ENCODE results near the gene PLCB1.
"Not testable (repeated sequence)": the region's sequence is repeated elsewhere in the genome, so short reads cannot be mapped to it uniquely, and the experiment has no call there.

Gene PLCB1

DNA sequence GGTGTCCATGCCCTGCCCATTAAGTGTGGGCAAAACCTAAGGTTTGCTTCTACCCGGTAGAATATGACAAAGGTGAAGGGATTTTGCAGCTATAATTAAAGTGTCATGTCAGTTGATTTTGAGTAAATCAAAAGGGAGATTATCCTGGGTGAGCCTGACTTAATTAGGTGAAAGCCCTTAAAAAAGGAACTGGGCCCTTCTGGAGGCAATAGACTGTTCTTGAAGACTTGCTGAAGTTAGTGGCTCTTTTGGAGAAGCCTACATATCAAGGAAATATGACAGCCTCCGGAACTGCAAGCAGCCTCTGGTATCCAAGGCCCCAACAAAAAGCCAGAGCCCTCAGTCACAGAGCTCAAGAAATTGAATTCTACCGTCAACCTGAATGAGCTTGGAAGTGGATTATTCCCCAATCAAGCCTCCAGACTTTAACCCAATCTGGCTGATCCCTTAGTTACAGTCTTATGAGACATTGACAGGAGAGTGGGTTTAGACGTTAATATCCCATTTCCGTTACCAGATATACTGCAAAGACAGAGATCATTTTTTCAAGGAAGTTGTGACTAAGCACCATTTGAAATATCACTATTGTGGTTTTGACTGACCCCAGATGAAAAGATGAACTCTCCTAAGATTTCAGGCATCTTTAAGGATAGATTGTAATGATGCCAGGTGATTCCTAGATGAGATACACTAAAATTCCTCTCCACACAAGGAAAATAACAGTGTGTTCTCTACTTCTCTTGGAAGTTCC lies 303.4 kb downstream of the PLCB1 start:
- DNase-seq (ENCODE audit: low spot score) = no peak

DNA sequence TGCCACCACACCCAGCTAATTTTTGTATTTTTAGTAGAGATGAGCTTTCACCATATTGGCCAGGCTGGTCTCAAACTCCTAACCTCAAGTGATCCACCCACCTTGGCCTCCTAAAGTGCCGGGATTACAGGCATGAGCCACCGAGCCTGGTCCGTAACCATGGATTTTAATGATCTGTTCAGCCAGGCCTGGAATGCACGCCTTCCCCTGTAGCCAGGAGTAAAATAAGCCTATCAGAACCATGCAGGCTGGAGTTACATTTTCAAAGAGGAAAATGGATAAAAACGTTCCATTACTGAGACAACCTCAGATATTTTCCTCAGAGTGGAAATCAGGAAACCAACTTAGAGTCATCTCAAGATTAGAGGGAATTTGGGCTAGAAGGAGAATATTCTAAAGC lies 304.9 kb downstream of the PLCB1 start:
- DNase-seq (ENCODE audit: low spot score) = not testable (repeated sequence)

DNA sequence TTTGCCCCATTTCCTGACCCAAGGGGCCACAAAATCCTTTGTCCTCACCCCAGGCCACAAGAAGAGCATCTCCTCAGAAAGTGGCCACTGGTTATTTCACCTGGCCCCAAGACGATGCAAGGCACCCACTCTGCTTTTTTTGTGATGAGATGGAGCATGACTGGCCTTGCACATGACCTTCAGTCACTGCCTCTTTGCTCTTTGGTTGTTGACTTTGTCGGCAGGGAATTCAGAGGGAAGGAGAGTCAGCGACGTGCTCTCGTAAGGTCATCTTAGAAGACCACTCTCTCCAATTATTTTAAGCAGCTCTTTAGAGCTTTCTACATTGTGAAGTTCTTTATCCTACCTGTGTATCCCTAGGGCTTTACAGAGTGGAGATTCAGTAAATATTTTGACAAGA lies 306.7 kb downstream of the PLCB1 start:
- no peak for DNase-seq (ENCODE audit: low spot score)

DNA sequence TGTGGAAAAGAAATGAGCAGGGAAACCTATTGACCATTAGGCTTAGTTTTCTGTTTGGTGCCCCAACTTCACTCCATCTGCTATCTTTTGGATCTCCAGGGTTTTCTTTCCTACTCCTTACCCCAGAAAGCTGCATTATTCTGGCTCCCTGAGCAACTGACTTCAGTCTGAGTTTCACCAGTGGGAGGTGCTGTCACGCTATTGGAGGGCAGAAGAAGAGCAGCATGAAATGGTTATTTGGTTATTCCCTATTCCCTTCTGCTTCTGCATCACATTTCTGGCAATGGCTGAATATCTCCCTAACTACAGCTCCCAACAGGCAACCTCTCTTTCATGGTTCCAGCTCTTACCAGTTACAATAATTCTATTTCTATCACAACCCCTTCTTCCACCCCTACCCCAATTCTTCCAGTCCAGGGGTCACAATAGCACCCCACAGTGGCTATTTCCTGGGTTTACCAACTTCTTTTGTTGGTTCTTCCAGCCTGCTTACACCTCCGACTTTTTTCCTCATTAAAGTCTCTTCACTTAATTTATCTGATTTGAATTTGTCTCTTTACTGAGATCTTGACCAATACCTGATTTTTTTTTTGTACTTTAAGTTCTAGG lies 311.5 kb downstream of the PLCB1 start:
- no peak for DNase-seq (ENCODE audit: low spot score)

DNA sequence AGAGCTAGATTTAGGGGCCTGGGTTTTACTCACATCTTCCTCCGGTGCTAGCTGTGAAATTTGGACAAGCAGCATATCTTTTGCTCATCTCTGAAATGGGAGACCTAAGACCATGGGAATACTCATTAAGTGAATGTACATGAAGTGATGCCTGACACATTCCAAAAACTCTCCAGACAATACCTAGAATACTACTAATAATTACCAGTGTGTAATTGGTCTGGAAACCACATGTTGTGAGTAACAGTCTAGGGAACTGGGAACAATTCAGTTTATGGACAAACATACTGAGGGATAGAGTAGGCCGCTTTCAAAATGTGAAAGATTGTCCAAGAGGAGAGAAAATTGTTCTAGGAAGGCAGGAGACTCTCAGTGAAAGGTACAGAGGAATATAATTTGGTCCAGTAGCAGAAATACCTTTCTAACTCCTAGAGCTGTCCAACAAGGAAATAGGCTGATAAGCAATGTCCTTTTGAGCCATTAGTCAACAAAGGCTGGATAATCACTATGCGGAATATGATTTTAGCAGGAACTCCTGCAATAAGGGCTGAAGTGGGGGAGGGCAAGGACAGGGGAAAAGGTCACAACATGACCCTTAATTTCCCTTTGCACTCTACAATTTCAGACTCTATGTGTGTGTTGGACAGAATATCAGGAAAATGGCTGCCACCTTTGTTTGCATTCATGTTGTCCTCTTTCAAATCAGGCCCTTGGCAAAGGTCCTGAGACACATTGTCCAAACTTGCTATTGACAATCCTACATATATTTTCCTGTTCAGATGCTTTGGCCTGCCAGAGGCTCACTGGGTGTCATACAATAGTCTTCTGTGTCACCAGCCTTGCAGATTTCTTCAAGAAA lies 315.4 kb downstream of the PLCB1 start:
- no peak for DNase-seq (ENCODE audit: low spot score)

DNA sequence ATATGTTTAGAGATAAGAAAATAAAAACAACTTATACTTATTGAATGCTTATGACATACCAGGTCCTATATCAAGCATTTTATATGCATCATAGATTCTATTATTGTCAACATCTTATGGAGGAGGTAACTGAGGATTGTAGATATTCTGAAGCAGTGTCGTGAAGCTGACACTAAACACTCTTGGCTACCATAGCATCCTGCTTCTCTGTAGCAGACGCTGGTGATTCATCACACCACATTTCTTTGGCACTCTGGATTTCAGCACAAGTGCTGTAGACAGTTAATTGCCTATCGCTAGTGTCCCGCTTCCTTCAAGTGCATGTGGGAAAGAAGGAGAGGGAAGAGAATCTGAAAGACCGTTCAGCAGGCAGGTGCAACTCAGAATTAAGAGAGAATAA lies 317.1 kb downstream of the PLCB1 start:
- no peak for DNase-seq (ENCODE audit: low spot score)

DNA sequence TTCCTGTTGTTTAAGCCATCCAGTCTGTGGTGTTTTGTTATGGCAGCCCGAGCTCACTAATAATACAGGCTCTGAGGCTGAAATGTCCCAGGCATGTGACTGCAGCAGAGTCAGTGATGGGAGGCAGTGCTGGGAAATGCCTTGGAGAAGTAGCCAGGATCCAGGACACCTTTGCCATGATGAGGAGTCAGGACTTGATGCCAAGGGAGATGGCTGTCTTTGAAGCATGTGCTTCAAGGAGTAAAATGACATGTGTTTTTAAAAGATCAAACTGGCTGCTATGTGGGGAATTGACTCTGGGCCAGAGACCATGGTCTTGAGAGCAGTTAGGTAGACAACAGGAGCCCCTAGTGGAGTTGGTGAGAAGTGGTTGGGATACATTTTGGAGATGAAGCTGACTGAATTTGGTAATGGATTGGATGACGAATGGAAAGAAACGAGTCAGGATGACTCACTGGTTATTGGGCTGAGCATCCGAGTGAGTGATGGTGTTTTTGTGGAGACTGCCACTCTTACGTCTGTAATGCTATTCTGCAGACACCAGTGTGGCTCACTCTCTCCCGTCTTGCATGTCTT lies 322.2 kb downstream of the PLCB1 start:
- peak; percentile 35 for DNase-seq (ENCODE audit: low spot score)

DNA sequence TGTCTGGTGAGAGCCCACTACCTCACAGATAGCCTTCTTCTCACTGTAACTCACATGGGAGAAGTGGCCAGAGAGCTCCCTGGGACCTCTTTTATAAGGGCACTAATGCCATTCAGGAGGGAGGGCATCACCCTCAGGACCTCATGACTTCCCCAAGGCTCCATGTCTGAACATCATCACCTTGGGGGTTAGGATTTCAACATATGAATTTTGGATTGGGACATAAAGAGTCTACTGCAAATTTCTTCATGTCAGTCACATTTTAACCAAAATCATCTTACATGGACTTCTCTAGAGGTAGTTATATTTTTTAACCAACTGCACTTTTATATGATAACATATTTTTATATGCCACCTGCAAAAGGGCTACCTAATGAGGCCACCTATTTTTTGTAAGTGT lies 324.7 kb downstream of the PLCB1 start:
- DNase-seq (ENCODE audit: low spot score) = no peak

DNA sequence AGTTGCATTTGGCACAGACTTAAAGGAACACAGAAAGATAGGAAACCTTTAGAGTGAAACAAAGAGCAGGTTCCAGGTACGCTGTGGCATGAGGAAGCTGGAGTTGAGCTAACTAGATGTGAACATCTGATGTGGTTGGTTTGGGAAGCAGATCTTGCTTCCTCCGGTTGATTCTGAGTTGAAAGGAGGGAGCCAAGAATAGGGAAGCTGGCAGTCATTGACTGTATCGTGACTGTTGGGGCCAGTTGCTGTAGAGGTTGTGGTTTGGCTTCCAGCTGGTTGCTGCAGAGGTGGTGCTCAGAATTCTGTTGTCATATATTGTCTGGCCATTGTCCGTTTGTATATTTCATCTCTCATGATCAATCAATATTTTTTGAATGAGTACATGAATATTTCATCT lies 325.9 kb downstream of the PLCB1 start:
- DNase-seq (ENCODE audit: low spot score) = no peak

DNA sequence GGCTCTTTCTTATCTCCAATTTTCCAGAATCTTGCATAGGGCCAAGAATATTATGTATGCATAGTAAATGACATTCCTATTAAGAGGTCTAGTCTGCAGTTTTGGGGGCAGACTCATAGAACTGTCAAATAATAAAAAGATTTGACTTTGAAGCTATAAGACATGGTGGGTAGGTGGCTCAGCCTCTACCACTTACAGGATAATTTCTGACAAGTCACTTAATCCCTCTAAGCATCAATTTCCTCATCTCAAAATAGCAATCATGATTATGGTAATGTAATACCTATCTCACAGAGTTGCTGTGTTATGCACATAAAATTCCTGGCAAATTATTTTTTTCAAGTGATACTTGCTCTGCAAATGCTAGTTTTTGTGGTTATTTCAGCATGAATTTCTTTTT lies 329.1 kb downstream of the PLCB1 start:
- no peak for DNase-seq (ENCODE audit: low spot score)

DNA sequence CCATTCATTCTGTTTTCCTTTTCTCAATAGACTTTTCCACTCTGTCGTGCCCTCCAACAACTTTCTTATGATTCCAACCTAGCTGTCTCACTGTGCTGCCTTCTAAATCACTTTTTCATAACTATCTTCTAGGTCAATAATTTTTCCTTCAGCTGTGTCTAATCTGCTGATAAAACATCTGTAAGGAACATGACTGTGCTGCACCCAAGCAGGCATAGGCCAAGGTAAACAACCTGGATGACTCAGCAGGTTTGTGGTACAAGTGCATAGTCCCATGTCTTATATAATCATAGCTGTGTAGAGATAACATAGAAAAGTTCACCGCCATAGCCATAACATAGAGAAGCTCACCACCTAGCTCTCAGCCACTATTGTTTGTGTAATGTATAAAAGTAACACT lies 332.3 kb downstream of the PLCB1 start:
- DNase-seq (ENCODE audit: low spot score) = no peak

DNA sequence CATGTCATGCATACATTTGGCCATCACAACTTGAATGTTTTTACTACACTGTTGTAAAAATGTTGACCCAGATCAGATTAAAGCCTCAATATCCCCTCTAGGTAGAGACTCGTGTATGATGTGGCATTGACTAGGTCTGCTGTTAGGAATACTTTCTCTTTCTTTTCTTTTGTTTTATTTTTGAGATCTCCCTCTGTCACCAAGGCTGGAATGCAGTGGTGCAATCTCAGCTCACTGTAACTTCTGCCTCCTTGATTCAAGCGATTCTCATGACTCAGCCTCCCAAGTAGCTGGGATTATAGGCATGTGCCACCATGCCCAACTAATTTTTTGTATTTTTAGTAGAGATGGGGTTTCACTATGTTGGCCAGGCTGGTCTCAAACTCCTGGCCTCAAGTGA lies 334.7 kb downstream of the PLCB1 start:
- not testable (repeated sequence) for DNase-seq (ENCODE audit: low spot score)

DNA sequence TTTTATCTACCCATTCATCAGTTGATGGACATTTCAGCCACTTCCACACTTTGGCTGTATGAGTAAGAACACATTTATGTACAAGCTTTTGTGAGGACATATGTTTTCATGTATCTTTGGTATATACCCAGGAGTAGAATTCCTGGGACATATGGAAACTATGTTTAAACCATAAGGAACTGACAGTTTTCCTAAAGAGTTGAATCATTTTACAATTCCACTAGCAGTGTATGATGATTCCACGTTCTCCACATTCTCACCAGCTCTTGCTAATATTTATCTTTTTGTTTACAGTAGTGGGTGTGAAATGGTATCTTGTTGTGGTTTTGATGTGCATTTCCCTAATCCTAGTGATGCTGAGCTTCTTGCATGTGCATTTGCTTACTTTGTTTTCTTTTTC lies 338.1 kb downstream of the PLCB1 start:
- DNase-seq (ENCODE audit: low spot score) = no peak

DNA sequence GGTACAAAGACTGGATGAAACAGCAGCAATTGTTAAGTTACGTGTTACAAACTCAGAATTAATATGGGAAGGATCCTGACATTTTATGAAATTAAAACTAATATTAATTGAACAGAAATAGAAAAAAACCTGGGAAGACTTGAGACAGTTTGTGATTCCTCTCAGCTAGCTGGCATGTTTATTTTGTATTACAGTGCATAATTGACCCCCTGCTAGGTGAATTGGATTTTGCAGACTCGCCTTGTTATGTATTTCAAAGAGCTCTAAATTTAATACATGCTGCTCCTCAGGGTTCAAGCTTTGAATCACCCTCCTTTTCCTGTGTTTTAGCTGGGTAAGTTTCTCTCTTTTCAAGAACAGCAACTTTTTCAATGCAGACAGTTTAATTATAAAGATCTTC lies 339.4 kb downstream of the PLCB1 start:
- DNase-seq (ENCODE audit: low spot score) = no peak

DNA sequence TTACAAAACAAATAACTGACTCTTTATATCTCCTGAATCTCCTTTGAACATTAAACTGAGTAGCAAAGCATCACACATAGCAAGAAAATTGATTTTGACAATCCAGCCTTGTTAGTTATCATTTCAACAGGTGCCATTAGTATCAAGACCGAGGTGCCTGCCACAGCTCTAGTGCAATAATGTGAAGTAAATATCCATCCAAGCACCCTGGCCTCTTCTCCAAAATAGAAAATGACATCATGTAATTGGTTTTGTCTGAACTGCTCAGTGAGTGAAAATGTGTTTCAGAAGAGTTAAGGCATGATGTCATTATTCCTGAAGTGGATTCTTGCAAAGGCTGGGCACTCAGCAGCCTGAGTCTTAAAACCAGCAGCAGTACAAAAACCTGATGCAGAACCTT lies 341.4 kb downstream of the PLCB1 start:
- DNase-seq (ENCODE audit: low spot score) = peak; percentile 37

DNA sequence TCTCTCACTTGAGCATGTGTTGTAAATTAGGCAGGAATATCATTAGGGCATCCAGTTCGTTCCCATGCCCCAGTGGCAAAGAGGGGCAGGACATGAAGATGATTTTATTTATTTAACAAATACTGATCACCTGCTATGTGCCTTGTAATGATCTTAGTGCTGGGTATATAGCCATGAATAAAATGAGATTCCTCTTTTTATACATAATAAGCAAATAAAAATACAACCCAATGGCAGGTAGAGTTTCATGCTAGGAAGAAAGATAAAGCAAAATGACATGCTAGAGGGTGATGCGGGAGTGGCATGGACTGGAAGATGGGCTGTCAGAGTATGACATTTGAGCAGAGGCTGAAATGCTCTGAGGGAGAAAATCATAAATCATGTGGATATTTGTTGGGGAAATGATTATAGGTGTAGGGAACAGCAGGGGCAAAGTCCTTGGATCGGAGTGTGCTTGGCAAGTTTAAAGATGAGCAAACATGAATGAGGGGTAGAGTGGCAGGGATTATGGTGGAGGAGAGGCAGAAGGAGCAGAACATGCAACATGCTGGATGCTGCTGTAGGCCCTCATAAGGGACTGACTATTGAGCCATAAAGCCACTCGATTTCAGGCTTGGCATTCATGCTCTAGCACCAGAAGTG lies 342.1 kb downstream of the PLCB1 start:
- DNase-seq (ENCODE audit: low spot score) = no peak

DNA sequence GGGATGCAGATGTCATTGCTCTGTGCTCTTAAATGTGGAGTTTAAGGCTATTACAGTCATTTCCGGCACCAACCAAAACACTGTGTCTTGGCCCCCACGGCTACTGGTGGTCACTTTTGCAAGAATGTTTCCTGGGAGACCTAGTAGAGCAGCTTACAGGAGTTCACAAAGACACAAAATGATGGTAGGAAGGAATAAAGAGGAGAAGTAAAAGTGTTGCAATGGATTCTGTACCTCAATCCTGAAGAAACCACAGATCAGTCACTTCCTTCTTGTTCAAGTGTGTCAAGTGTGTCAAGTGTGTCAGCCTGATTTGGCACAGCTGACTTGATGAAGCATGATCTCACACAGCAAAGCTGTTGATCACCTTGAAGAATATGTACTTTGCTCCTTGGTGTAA lies 344.0 kb downstream of the PLCB1 start:
- DNase-seq (ENCODE audit: low spot score) = no peak

DNA sequence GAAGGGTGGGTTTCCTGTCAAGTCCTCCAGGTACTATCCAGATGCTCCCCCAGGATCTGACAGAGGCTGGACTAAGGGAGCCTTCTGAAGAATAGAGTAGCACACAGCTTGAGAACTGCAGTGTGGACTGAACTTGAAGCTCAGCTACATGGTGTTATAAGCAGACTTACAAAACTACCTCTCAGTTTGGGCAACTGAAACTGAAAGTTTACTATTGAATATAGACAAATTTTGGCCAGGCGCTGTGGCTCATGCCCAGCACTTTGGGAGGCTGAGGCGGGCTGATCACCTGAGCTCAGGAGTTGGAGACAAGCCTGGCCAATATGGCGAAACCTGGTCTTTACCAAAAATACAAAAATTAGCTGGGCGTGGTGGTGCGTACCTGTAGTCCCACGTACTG lies 348.5 kb downstream of the PLCB1 start:
- DNase-seq (ENCODE audit: low spot score) = no peak

DNA sequence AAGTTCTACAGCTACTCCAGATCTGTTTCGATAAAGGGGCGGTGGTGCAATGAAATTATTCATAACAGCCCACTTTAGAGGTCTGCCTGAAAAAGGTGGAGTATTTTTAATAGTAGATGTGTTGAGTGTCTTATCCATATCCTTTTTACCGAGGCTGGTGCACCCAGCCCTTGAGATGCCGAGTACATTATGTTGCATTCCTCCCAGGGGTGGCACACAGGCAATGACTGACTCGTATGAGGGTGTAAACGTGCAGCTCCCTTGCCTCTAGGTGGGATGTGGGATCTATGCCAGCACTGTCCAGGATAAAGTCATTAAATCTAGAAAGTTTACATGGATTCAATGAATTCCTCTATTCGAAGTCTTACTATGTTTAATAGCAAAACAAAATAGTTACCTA lies 355.6 kb downstream of the PLCB1 start:
- DNase-seq (ENCODE audit: low spot score) = no peak

DNA sequence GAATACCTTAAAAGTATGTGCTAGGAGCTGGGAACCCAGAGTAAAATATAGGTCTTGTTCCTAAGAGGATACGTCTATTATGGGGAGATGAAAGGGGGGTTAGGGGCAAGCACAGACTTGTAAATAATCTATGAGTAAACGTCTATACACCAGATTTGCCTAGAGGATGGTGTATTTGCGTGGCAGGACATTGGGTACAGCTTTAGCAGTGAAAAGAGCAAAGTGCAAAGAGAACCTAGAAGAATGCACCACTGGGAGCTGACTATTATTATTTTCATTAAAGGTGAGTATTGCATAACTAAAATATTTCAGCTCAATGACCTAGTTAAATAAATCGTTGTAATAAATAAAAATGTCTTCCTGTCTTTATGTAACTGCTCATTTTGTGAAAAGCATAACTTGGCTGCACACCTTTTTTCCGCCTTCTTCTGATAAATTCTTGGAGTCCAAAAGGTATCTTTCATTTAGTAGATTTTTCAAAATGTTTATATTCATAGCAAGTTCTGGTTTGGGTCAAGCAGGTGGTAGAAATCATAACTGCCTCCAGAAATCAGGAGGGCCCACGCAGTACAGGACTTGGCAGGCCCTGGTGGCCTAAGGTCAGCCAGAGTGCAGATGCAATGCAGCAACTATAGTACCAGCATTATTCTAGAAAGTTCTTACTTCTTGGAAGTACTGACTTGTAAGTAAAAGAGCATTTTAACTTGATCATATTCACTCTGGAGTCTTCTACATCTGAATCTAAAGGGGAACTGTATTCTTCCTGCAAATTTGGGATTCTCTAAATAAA lies 357.2 kb downstream of the PLCB1 start:
- DNase-seq (ENCODE audit: low spot score) = no peak

All from SK-N-DZ (cell line).